HEK293 (cell line): Measurements from ENCODE around the gene ZDHHC14.

ENCODE experiments used
- CTCF ChIA-PET: fragments of 350-600 bp; formaldehyde crosslinking; extraction: SDS; loops from one replicate; lab custom pipeline; 2021; ENCODE audit warnings: antibody characterized with exemption; lab: Yijun Ruan, JAX
- POLR2A ChIA-PET: fragments of 300-600 bp; formaldehyde crosslinking; extraction: SDS; loops from one replicate; lab custom pipeline; 2020; ENCODE audit warnings: antibody characterized with exemption, inconsistent platforms; lab: Yijun Ruan, JAX
- H3K27ac ChIP-seq: fragments of 200-500 bp; sonication (Bioruptor generic); 2 replicates; pipeline ENCODE4 v1.5.1; 2014; ENCODE audit warnings: low read depth, low read length, control low read depth, inconsistent platforms; ENCODE audit errors: extremely low read depth
- H3K36me3 ChIP-seq, 2 experiments: fragments of 200-500 bp in 1 of 2; sonication (Bioruptor generic) in 1 of 2; 1 replicate in 1 of 2; 2 replicates in 1 of 2; pipeline ENCODE4 v1.5.1; 2014 to 2017; ENCODE audit warnings: inconsistent platforms in 2 of 2, low read length in 2 of 2; ENCODE audit not compliant: control insufficient read depth in 2 of 2, insufficient read depth in 1 of 2
- H3K4me1 ChIP-seq: fragments of 200-500 bp; sonication (Bioruptor generic); 2 replicates; pipeline ENCODE4 v1.5.1; 2014; ENCODE audit warnings: mild to moderate bottlenecking, low read length, inconsistent platforms; ENCODE audit not compliant: control insufficient read depth, insufficient read depth
- H3K4me3 ChIP-seq: 2 replicates; pipeline ENCODE4 v1.5.1; 2011; ENCODE audit warnings: low read depth, mild to moderate bottlenecking, control low read depth, low read length, moderate library complexity
- H3K9me3 ChIP-seq: fragments of 200-500 bp; sonication (Bioruptor generic); 2 replicates; pipeline ENCODE4 v1.5.1; 2014; ENCODE audit warnings: low read depth, low read length, inconsistent platforms; ENCODE audit not compliant: control insufficient read depth, insufficient read depth
- ATF2 ChIP-seq: fragments of 450-650 bp; formaldehyde crosslinking; IDR thresholded peaks from 2 replicates; pipeline ENCODE4 v1.5.1; 2016; ENCODE audit warnings: missing biosample characterization, missing genetic modification characterization, low read depth
- GLIS1 ChIP-seq: fragments of 450-650 bp; formaldehyde crosslinking; IDR thresholded peaks from 2 replicates; pipeline ENCODE4 v1.5.1; 2016; ENCODE audit warnings: missing biosample characterization, missing genetic modification characterization
- INSM2 ChIP-seq: fragments of 450-650 bp; formaldehyde crosslinking; IDR thresholded peaks from 2 replicates; pipeline ENCODE4 v1.5.1; 2016; ENCODE audit warnings: missing biosample characterization, missing genetic modification characterization
- PRDM6 ChIP-seq: fragments of 450-650 bp; formaldehyde crosslinking; IDR thresholded peaks from 2 replicates; pipeline ENCODE4 v1.5.1; 2017; ENCODE audit warnings: missing biosample characterization, missing genetic modification characterization
- SALL2 ChIP-seq: fragments of 450-650 bp; formaldehyde crosslinking; IDR thresholded peaks from 2 replicates; pipeline ENCODE4 v1.5.0; 2017; ENCODE audit warnings: missing biosample characterization, mild to moderate bottlenecking, missing genetic modification characterization, borderline replicate concordance
- SP2 ChIP-seq: fragments of 450-650 bp; formaldehyde crosslinking; IDR thresholded peaks from 2 replicates; pipeline ENCODE4 v1.5.1; 2016; ENCODE audit warnings: missing biosample characterization, missing genetic modification characterization
- YY1 ChIP-seq: fragments of 450-650 bp; formaldehyde crosslinking; IDR thresholded peaks from 2 replicates; pipeline ENCODE4 v1.5.1; 2018; ENCODE audit warnings: missing biosample characterization, missing genetic modification characterization
- ZBTB1 ChIP-seq: fragments of 450-650 bp; formaldehyde crosslinking; IDR thresholded peaks from 2 replicates; pipeline ENCODE4 v1.5.1; 2016; ENCODE audit warnings: missing biosample characterization, missing genetic modification characterization
- ZNF24 ChIP-seq: fragments of 450-650 bp; formaldehyde crosslinking; IDR thresholded peaks from 2 replicates; pipeline ENCODE4 v1.5.1; 2016; ENCODE audit warnings: missing biosample characterization, missing genetic modification characterization
- ZNF548 ChIP-seq: fragments of 450-650 bp; formaldehyde crosslinking; IDR thresholded peaks from 2 replicates; pipeline ENCODE4 v1.5.1; 2016; ENCODE audit warnings: missing biosample characterization, missing genetic modification characterization
- ZNF571 ChIP-seq: fragments of 450-650 bp; formaldehyde crosslinking; IDR thresholded peaks from 2 replicates; pipeline ENCODE4 v1.5.0; 2017; ENCODE audit warnings: missing biosample characterization, missing genetic modification characterization
- ZNF645 ChIP-seq: fragments of 450-650 bp; formaldehyde crosslinking; IDR thresholded peaks from 2 replicates; pipeline ENCODE4; 2016; ENCODE audit warnings: missing biosample characterization, missing genetic modification characterization
- ZNF76 ChIP-seq: fragments of 450-650 bp; formaldehyde crosslinking; IDR thresholded peaks from 2 replicates; pipeline ENCODE4; 2016; ENCODE audit warnings: low read depth, missing biosample characterization, missing genetic modification characterization, borderline replicate concordance
- ZSCAN18 ChIP-seq: fragments of 450-650 bp; formaldehyde crosslinking; IDR thresholded peaks from 2 replicates; pipeline ENCODE4 v1.5.1; 2016; ENCODE audit warnings: missing biosample characterization, missing genetic modification characterization
- ZSCAN30 ChIP-seq: fragments of 450-650 bp; IDR thresholded peaks from 2 replicates; pipeline ENCODE4 v1.5.1; 2018; ENCODE audit warnings: missing biosample characterization, mild to moderate bottlenecking, missing genetic modification characterization, moderate library complexity
- TF ChIP-seq, protein P1 (sequence below): fragments of 450-650 bp; formaldehyde crosslinking; IDR thresholded peaks from 2 replicates; pipeline ENCODE4 v1.5.1; 2016; ENCODE audit warnings: missing biosample characterization, missing genetic modification characterization

Gene ZDHHC14

DNA sequence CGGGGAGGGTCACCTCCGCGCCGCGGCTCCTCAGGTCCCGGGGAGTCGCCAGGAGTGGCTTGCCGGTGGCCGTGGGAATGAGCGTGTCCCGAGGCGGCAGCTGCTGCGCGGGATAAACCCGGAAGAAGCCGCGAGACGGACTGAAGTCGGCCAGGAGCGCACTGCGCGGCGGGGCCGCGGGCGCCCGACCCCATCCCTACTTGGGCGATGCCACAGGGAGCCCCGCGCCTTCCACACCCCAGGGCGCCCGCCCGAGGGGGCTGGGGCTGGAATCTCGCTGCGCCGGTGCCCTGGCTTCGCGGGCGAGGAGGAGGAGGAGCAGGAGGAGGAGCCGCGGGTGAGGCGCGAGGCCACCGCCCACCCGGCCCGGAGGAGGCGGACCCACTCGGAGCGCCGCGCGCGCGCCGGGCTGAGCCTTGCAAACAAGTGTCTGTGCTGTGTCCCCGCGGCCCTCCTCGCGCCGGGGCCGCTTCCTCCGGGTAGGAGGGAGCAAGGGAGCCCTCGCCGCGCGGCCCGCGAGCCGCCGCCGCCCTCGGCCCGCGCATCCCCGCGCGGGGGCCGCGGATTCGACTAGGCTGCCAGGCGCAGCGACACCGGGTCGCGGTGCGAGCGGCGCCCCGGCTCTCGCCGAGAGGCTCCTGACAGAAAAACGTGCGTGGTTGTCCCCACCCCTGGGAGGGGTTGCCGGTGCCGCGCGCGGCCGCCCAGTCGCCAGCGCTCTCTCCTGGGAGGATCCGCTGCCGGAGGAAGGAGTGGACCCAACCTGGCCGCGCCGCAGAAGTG, at the start of gene ZDHHC14 (continued):
- peak; percentile 62 for TF ChIP-seq SP2
- TF ChIP-seq INSM2 (tag by site-specific recombination): peak; percentile 39; the same call in 1 of the 2 replicates
- TF ChIP-seq, protein P1, sequence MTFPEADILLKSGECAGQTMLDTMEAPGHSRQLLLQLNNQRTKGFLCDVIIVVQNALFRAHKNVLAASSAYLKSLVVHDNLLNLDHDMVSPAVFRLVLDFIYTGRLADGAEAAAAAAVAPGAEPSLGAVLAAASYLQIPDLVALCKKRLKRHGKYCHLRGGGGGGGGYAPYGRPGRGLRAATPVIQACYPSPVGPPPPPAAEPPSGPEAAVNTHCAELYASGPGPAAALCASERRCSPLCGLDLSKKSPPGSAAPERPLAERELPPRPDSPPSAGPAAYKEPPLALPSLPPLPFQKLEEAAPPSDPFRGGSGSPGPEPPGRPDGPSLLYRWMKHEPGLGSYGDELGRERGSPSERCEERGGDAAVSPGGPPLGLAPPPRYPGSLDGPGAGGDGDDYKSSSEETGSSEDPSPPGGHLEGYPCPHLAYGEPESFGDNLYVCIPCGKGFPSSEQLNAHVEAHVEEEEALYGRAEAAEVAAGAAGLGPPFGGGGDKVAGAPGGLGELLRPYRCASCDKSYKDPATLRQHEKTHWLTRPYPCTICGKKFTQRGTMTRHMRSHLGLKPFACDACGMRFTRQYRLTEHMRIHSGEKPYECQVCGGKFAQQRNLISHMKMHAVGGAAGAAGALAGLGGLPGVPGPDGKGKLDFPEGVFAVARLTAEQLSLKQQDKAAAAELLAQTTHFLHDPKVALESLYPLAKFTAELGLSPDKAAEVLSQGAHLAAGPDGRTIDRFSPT (tag by site-specific recombination): peak; percentile 82
- TF ChIP-seq ZSCAN30 (tag by site-specific recombination): peak; percentile 80; the same call in 1 of the 2 replicates
- TF ChIP-seq GLIS1 (tag by site-specific recombination): peak; percentile 58
- no peak for TF ChIP-seq ZBTB1 (tag by site-specific recombination)

DNA sequence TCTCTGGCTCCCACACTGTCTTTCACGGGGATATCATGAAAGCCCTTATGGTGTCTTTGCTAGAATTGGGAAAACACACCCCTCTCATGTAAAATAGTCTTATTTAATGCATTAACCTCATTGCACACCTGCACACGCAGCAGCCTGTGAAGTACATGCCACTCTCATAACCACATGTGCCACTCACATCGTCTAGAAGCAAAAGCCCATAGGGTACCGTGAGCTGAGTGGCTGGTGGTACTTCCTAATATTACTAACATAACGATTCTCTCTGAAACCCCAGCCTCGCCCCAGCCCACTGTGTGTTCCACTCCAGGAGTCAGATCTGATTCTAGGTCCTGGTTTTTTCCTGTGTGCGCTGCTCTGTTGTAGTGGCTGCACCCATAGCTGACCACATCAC, 48.2 kb upstream of the ZDHHC14 start:
- Histone ChIP-seq H3K27ac (no peak overlapping the region), H3K9me3 (no peaks in the 10 kb centered on the region), H3K4me3 (no peak overlapping the region), H3K36me3 (no peaks in the 10 kb centered on the region), H3K4me1 (no peaks in the 10 kb centered on the region)
- ChIA-PET POLR2A (interaction anchor here (0.8 to 1.5 kb wide), 2 partner anchors 9 to 10 kb away, joined by 4 read pairs; partner anchors contain the start of gene TMEM242), CTCF (interaction anchor here (1.2 to 6.0 kb wide), 2 partner anchors 8 to 149 kb away, joined by 3 to 63 read pairs; partner anchors contain the start of gene TMEM242)
- TF ChIP-seq INSM2 (tag by site-specific recombination): no peak
- no peak for TF ChIP-seq ATF2 (tag by site-specific recombination)
- no peak for TF ChIP-seq ZNF24 (tag by site-specific recombination)
- TF ChIP-seq ZNF571 (tag by site-specific recombination): no peak
- TF ChIP-seq ZSCAN18: no peak
- TF ChIP-seq ZNF76 (tag by site-specific recombination): no peak
- TF ChIP-seq PRDM6 (tag by site-specific recombination): no peak
- no peak for TF ChIP-seq ZNF645
- TF ChIP-seq SALL2: no peak
- no peak for TF ChIP-seq ZNF548 (tag by site-specific recombination)
- TF ChIP-seq YY1 (tag by site-specific recombination): no peak
